A549 (cell line): ENCODE data around the gene SH3RF3. TPM values are rescaled to one million over a fixed set of nuclear protein-coding genes. Genes with fewer than 3 reads are reported as not detected.

Experiments
- ATAC-seq, 2 experiments: fragments of 200-7000 bp in 1 of 2; fragments of >200 bp in 1 of 2; cut with Nextera tagmentation in 1 of 2; cut with Tn5 transposase in 1 of 2; 3 replicates each; pipeline versions ENCODE4 v1.8.0 to v1.9.1; 2018 to 2020; ENCODE audit warnings: mild to moderate bottlenecking in 1 of 2, moderate library complexity in 1 of 2
- CTCF ChIA-PET: fragments of 300-600 bp; sonication (Branson Sonifier 250); formaldehyde crosslinking; extraction: SDS; loops from one replicate; lab custom pipeline; 2021; ENCODE audit warnings: antibody characterized with exemption, inconsistent platforms; lab: Yijun Ruan, JAX
- POLR2A ChIA-PET: fragments of 350-600 bp; formaldehyde crosslinking; extraction: SDS; loops from one replicate; lab custom pipeline; 2021; ENCODE audit warnings: antibody characterized with exemption, inconsistent platforms; lab: Yijun Ruan, JAX
- DNase-seq, 2 experiments: peaks; one replicate each; pipeline versions ENCODE4 v3.0.0 to v3.0.0-alpha.2; 2011 to 2016; ENCODE audit warnings: low read depth in 1 of 2, low spot score in 1 of 2
- FAIRE-seq: peaks from 2 replicates; lab custom pipeline; 2011; peaks lifted over from hg19 to GRCh38; lab: Jason Lieb, UNC
- H3K27ac ChIP-seq, 2 experiments: fragments of >200 bp; sonication (Bioruptor Twin); formaldehyde crosslinking; 3 replicates each; pipeline ENCODE4 v1.5.1; 2016 to 2017
- H3K4me1 ChIP-seq: fragments of >200 bp; sonication (Bioruptor Twin); formaldehyde crosslinking; 3 replicates; pipeline ENCODE4 v1.6.1; 2016
- H3K4me2 ChIP-seq: fragments of >200 bp; sonication (Bioruptor Twin); formaldehyde crosslinking; 3 replicates; pipeline ENCODE4 v1.6.1; 2016
- H3K4me3 ChIP-seq: fragments of >200 bp; sonication (Bioruptor Twin); formaldehyde crosslinking; 3 replicates; pipeline ENCODE4 v1.5.1; 2016
- H3K9me3 ChIP-seq: fragments of >200 bp; sonication (Bioruptor Twin); formaldehyde crosslinking; 3 replicates; pipeline ENCODE4 v1.6.1; 2016
- BCL3 ChIP-seq: fragments of >200 bp; sonication (Bioruptor Twin); formaldehyde crosslinking; IDR thresholded peaks from 3 replicates; pipeline ENCODE4 v1.6.1; 2016
- CBX2 ChIP-seq: fragments of 200-600 bp; sonication (generic); IDR thresholded peaks from 2 replicates; pipeline ENCODE4 v1.6.1; 2016; ENCODE audit warnings: low read depth, mild to moderate bottlenecking, borderline replicate concordance
- CBX8 ChIP-seq: fragments of 200-600 bp; sonication (generic); IDR thresholded peaks from 2 replicates; pipeline ENCODE4 v1.6.1; 2016
- CHD2 ChIP-seq: fragments of 150-350 bp; IDR thresholded peaks from 2 replicates; pipeline ENCODE4 v1.6.1; 2014; ENCODE audit warnings: low read length; ENCODE audit not compliant: partially characterized antibody
- CTCF ChIP-seq: fragments of >200 bp; sonication (Bioruptor Twin); formaldehyde crosslinking; IDR thresholded peaks from 3 replicates; pipeline ENCODE4 v1.5.1; 2016
- E2F6 ChIP-seq: IDR thresholded peaks from 2 replicates; pipeline ENCODE4 v1.6.1; 2012; ENCODE audit warnings: low read depth, borderline replicate concordance
- EHF ChIP-seq: fragments of 250-450 bp; sonication (Bioruptor Pico); IDR thresholded peaks from 2 replicates; pipeline ENCODE4 v1.5.0; 2020; ENCODE audit warnings: mild to moderate bottlenecking
- ELK1 ChIP-seq: fragments of 150-350 bp; IDR thresholded peaks from 2 replicates; pipeline ENCODE4 v1.6.1; 2014; ENCODE audit warnings: low read depth, mild to moderate bottlenecking, low read length
- EP300 ChIP-seq, 2 experiments: fragments of >200 bp; sonication (Bioruptor Twin); formaldehyde crosslinking; IDR thresholded peaks; 2 replicates in 1 of 2; 3 replicates in 1 of 2; pipeline ENCODE4 v1.6.1; 2016 to 2017
- ESRRA ChIP-seq: fragments of 150-350 bp; IDR thresholded peaks from 2 replicates; pipeline ENCODE4 v1.6.1; 2014; ENCODE audit warnings: mild to moderate bottlenecking, low read length, borderline replicate concordance
- FOSL2 ChIP-seq, 2 experiments: fragments of 450-650 bp in 1 of 2; fragments of >200 bp in 1 of 2; sonication (Bioruptor Twin) in 1 of 2; formaldehyde crosslinking; IDR thresholded peaks; 2 replicates each; pipeline versions ENCODE4 v1.5.0 to v1.6.1; 2016 to 2020; ENCODE audit warnings: mild to moderate bottlenecking in 1 of 2, moderate library complexity in 1 of 2
- HOXB13 ChIP-seq: fragments of 250-450 bp; sonication (Bioruptor Pico); IDR thresholded peaks from 2 replicates; pipeline ENCODE4 v1.5.0; 2020; ENCODE audit warnings: low read depth, mild to moderate bottlenecking, moderate library complexity
- KDM1A ChIP-seq: fragments of 200-600 bp; sonication (generic); IDR thresholded peaks from 2 replicates; pipeline ENCODE4 v1.6.1; 2016; ENCODE audit warnings: low read depth, mild to moderate bottlenecking
- KDM5A ChIP-seq: fragments of 200-600 bp; sonication (generic); IDR thresholded peaks from 2 replicates; pipeline ENCODE4 v1.6.1; 2016; ENCODE audit warnings: antibody characterized with exemption, mild to moderate bottlenecking
- MAFK ChIP-seq: fragments of 450-650 bp; IDR thresholded peaks from 2 replicates; pipeline ENCODE4 v1.6.1; 2014; ENCODE audit not compliant: partially characterized antibody
- MAX ChIP-seq: IDR thresholded peaks from 2 replicates; pipeline ENCODE4 v1.6.1; 2012
- MAZ ChIP-seq: fragments of 150-350 bp; IDR thresholded peaks from 2 replicates; pipeline ENCODE4 v1.6.1; 2014; ENCODE audit warnings: antibody characterized with exemption, low read depth, low read length, borderline replicate concordance
- NFE2L2 ChIP-seq: fragments of 150-350 bp; conservative IDR thresholded peaks from 2 replicates; pipeline ENCODE4 v1.6.1; 2014; ENCODE audit warnings: low read length
- NPAS2 ChIP-seq: fragments of 250-450 bp; sonication (Bioruptor Pico); IDR thresholded peaks from 2 replicates; pipeline ENCODE4 v1.8.0; 2022; ENCODE audit warnings: mild to moderate bottlenecking, moderate library complexity, borderline replicate concordance
- NR3C1 ChIP-seq: fragments of >200 bp; sonication (Bioruptor Twin); formaldehyde crosslinking; IDR thresholded peaks from 3 replicates; pipeline ENCODE4 v1.6.1; 2017
- PBX3 ChIP-seq: IDR thresholded peaks from 2 replicates; pipeline ENCODE4 v1.6.1; 2012
- RARB ChIP-seq: fragments of 250-450 bp; sonication (Bioruptor Pico); IDR thresholded peaks from 2 replicates; pipeline ENCODE4 v1.8.0; 2021; ENCODE audit warnings: mild to moderate bottlenecking, moderate library complexity
- SMC3 ChIP-seq: fragments of >200 bp; sonication (Bioruptor Twin); formaldehyde crosslinking; IDR thresholded peaks from 3 replicates; pipeline ENCODE4 v1.6.1; 2018; ENCODE audit warnings: inconsistent platforms
- TFCP2L1 ChIP-seq: fragments of 250-450 bp; sonication (Bioruptor Pico); IDR thresholded peaks from 2 replicates; pipeline ENCODE4 v1.5.0; 2021; ENCODE audit warnings: mild to moderate bottlenecking
- USF2 ChIP-seq: fragments of 450-650 bp; IDR thresholded peaks from 2 replicates; pipeline ENCODE4 v1.6.1; 2014; ENCODE audit warnings: antibody characterized with exemption
- ZSCAN20 ChIP-seq: fragments of 250-450 bp; sonication (Bioruptor Pico); IDR thresholded peaks from 2 replicates; pipeline ENCODE4 v1.8.0; 2022; ENCODE audit warnings: mild to moderate bottlenecking, moderate library complexity
- WGBS: methylation state at CpG from one replicate; pipeline ENCODE4 v1.1.6; 2017; ENCODE audit errors: missing lambda C conversion rate; 5-methylcytosine and 5-hydroxymethylcytosine counted together
- polyA plus RNA-seq, 4 experiments: library from polyadenylated mRNA; depleted of rRNA in 3 of 4; stranded (reverse); fragments of >200 nt; fragmentation: RNase III in 1 of 4; extraction: RNeasy Plus Mini Kit Qiagen cat#74134 plus additional on column Dnase treatment in 1 of 4; gene quantifications; 2 replicates in 3 of 4; 3 replicates in 1 of 4; pipeline ENCODE4 v1.2.3, GENCODE V29; 2011 to 2017

The SH3RF3 gene
- polyA plus RNA-seq, 2 of the 4 experiments (the other 2 are of a cell fraction): 0.04 to 0.21 TPM

GRCh38 chr2:109475531-109476210 is 346.7 kb downstream of the SH3RF3 start:
- CTCF ChIA-PET: interaction anchor here (1.4 to 3.0 kb wide), 2 partner anchors 34 to 348 kb away, joined by 4 to 8 read pairs; no protein-coding TSS in a partner anchor
- POLR2A ChIA-PET: no interaction called here
- H3K9me3 ChIP-seq: no peaks in the 10 kb centered on the region
- TF ChIP-seq NPAS2 (CRISPR knock-in tag): no peak
- no peak for TF ChIP-seq FOSL2 (IDR thresholded peaks at IDR 0.05)
- TF ChIP-seq FOSL2 (CRISPR knock-in tag; IDR thresholded peaks at IDR 0.05): no peak
- TF ChIP-seq KDM5A: no peak
- no peak for TF ChIP-seq NFE2L2
- TF ChIP-seq CBX2: no peak
- TF ChIP-seq SMC3: no peak
- no peak for TF ChIP-seq NR3C1
- TF ChIP-seq MAZ: no peak
- no peak for TF ChIP-seq CHD2
- ATAC-seq (no peak), FAIRE-seq (no peak), DNase-seq (no peak)
- no peaks in the 10 kb centered on the region for H3K4me1 ChIP-seq
- H3K4me3 ChIP-seq: no peak overlapping the region
- H3K4me2 ChIP-seq: no peak overlapping the region
- H3K27ac ChIP-seq: no peak overlapping the region
- 50% methylated on average over 6 of the region's 6 CpGs for WGBS

GRCh38 chr2:109476641-109477441 is 347.8 kb downstream of the SH3RF3 start:
- DNase-seq (no peak), ATAC-seq (no peak), FAIRE-seq (no peak)
- TF ChIP-seq KDM5A (no peak), NFE2L2 (no peak), KDM1A (no peak), MAFK (no peak), CBX8 (no peak), MAX (no peak), BCL3 (no peak), NPAS2 (CRISPR knock-in tag) (no peak), ESRRA (no peak), HOXB13 (no peak), ELK1 (no peak), ZSCAN20 (CRISPR knock-in tag) (no peak), EP300 (IDR thresholded peaks at IDR 0.05) (no peak), RARB (no peak), TFCP2L1 (no peak), EHF (no peak), E2F6 (no peak), PBX3 (no peak), USF2 (no peak), CTCF (no peak)
- Histone ChIP-seq H3K4me1 (no peaks in the 10 kb centered on the region), H3K4me2 (no peak overlapping the region), H3K9me3 (no peaks in the 10 kb centered on the region), H3K4me3 (no peak overlapping the region), H3K27ac (no peak overlapping the region)
- WGBS: 66% methylated on average over 8 of the region's 10 CpGs
- CTCF ChIA-PET: interaction anchor here (1.0 to 3.0 kb wide), 5 partner anchors 11 to 549 kb away, joined by 3 to 8 read pairs (median 4); no protein-coding TSS in a partner anchor
- POLR2A ChIA-PET: no interaction called here
